Adrenal gland (tissue), 5 donors: ENCODE measurements around the gene TCP11.

ENCODE experiments used
- CTCF ChIP-seq, 6 experiments: fragments of 450-650 bp in 4 of 6; fragments of 200-600 bp in 2 of 6; sonication (generic) in 1 of 6; IDR thresholded peaks; 1 replicate in 5 of 6; 2 replicates in 1 of 6; pipeline versions ENCODE4 v1.5.1 to v1.8.0; 2016 to 2021; ENCODE audit warnings: antibody characterized with exemption in 6 of 6, mild to moderate bottlenecking in 2 of 6, moderate library complexity in 1 of 6
- POLR2A ChIP-seq, 2 donors: fragments of 450-650 bp; IDR thresholded peaks; one replicate each; pipeline ENCODE4 v1.6.1; 2017; ENCODE audit warnings: antibody characterized with exemption in 2 of 2, mild to moderate bottlenecking in 2 of 2, moderate library complexity in 1 of 2
- donor health status: DM: no; HTN: no; CAD: no.

- TF ChIP-seq CTCF (IDR thresholded peaks at IDR 0.05): no peak
- no peak for TF ChIP-seq POLR2A (IDR thresholded peaks at IDR 0.05)
Observed at GRCh38 chr6:35081426-35081851, 59.7 kb downstream of the TCP11 start.
